Astrocyte (in vitro differentiated cells and primary cell): ENCODE data around the gene AP5S1.

ENCODE experiments used
- EZH2 ChIP-seq: IDR thresholded peaks from 2 replicates; pipeline ENCODE4 v1.6.1; 2012; ENCODE audit warnings: mild to moderate bottlenecking, low read length, inconsistent platforms; ENCODE audit not compliant: insufficient read depth
- TF ChIP-seq, protein P1 (sequence below): IDR thresholded peaks from 2 replicates; pipeline ENCODE4 v1.5.1; 2011; ENCODE audit warnings: low read depth, mild to moderate bottlenecking, inconsistent platforms, low read length, moderate library complexity; ENCODE audit not compliant: insufficient read depth

- TF ChIP-seq, protein P1, sequence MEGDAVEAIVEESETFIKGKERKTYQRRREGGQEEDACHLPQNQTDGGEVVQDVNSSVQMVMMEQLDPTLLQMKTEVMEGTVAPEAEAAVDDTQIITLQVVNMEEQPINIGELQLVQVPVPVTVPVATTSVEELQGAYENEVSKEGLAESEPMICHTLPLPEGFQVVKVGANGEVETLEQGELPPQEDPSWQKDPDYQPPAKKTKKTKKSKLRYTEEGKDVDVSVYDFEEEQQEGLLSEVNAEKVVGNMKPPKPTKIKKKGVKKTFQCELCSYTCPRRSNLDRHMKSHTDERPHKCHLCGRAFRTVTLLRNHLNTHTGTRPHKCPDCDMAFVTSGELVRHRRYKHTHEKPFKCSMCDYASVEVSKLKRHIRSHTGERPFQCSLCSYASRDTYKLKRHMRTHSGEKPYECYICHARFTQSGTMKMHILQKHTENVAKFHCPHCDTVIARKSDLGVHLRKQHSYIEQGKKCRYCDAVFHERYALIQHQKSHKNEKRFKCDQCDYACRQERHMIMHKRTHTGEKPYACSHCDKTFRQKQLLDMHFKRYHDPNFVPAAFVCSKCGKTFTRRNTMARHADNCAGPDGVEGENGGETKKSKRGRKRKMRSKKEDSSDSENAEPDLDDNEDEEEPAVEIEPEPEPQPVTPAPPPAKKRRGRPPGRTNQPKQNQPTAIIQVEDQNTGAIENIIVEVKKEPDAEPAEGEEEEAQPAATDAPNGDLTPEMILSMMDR: no peak
- no peak for TF ChIP-seq EZH2
These were observed 25.5 kb upstream of the AP5S1 start for GRCh38 chr20:3794701-3795420.
